ENCODE results near the gene PTPRN2.

PTPRN2 gene

GRCh38 chr7:157662110-157662791 lies 925.4 kb downstream of the PTPRN2 start:
- DNase-seq = no peak

- no peak for DNase-seq
Observed at GRCh38 chr7:157661611-157661975, 926.0 kb downstream of the PTPRN2 start.

GRCh38 chr7:157660971-157661610 lies 926.5 kb downstream of the PTPRN2 start:
- DNase-seq = no peak

GRCh38 chr7:157658851-157659412 lies 928.7 kb downstream of the PTPRN2 start:
- DNase-seq = no peak

GRCh38 chr7:157657741-157658740 lies 929.6 kb downstream of the PTPRN2 start:
- DNase-seq = no peak

- DNase-seq = no peak
Observed at GRCh38 chr7:157656195-157656769, 931.3 kb downstream of the PTPRN2 start.

GRCh38 chr7:157654350-157654749 lies 933.3 kb downstream of the PTPRN2 start:
- DNase-seq = no peak

GRCh38 chr7:157653827-157654207 lies 933.8 kb downstream of the PTPRN2 start:
- no peak for DNase-seq

GRCh38 chr7:157652954-157653826 lies 934.4 kb downstream of the PTPRN2 start:
- DNase-seq = no peak

- no peak for DNase-seq
Observed at GRCh38 chr7:157652161-157652953, 935.3 kb downstream of the PTPRN2 start.

- no peak for DNase-seq
Observed at GRCh38 chr7:157651366-157652160, 936.1 kb downstream of the PTPRN2 start.

GRCh38 chr7:157650801-157651200 lies 936.8 kb downstream of the PTPRN2 start:
- DNase-seq = no peak

- DNase-seq = no peak
Observed at GRCh38 chr7:157650131-157650631, 937.4 kb downstream of the PTPRN2 start.

- no peak for DNase-seq
Observed at GRCh38 chr7:157646551-157646950, 941.1 kb downstream of the PTPRN2 start.

- DNase-seq = no peak
Observed at GRCh38 chr7:157645539-157645938, 942.1 kb downstream of the PTPRN2 start.

GRCh38 chr7:157644946-157645345 lies 942.7 kb downstream of the PTPRN2 start:
- DNase-seq = no peak

- DNase-seq = no peak
Observed at GRCh38 chr7:157643525-157643970, 944.1 kb downstream of the PTPRN2 start.

- DNase-seq = no peak
Observed at GRCh38 chr7:157641866-157642265, 945.8 kb downstream of the PTPRN2 start.

- no peak for DNase-seq
Observed at GRCh38 chr7:157640144-157640543, 947.5 kb downstream of the PTPRN2 start.

- no peak for DNase-seq
Observed at GRCh38 chr7:157638563-157638962, 949.1 kb downstream of the PTPRN2 start.
